GM12872 (cell line): ENCODE data around the gene PPP3CA.

Experiments
- TF ChIP-seq, protein P1 (sequence below): IDR thresholded peaks from 3 replicates; pipeline ENCODE4 v1.5.1; 2011; ENCODE audit warnings: low read depth, mild to moderate bottlenecking, low read length, moderate library complexity; ENCODE audit not compliant: insufficient read depth

The PPP3CA gene

DNA sequence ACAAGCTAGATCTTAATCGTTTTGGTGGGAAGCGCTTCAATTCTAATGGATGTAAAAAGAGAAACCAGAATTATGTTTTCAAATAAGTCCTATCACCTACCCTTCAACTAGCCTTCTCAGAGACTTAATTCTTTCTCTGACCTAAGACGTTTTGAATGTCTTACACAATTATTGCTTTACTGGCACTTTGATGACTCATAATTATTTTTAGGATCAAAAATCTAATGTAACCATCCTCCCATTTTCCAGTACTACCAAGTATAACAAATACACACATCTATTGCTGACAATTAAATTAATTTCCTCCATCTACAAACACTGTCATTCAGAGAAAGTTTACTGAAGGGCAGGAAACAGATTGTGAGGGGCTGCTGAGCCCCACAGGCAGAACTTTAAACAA, 108.6 kb downstream of the PPP3CA start:
- TF ChIP-seq, protein P1, sequence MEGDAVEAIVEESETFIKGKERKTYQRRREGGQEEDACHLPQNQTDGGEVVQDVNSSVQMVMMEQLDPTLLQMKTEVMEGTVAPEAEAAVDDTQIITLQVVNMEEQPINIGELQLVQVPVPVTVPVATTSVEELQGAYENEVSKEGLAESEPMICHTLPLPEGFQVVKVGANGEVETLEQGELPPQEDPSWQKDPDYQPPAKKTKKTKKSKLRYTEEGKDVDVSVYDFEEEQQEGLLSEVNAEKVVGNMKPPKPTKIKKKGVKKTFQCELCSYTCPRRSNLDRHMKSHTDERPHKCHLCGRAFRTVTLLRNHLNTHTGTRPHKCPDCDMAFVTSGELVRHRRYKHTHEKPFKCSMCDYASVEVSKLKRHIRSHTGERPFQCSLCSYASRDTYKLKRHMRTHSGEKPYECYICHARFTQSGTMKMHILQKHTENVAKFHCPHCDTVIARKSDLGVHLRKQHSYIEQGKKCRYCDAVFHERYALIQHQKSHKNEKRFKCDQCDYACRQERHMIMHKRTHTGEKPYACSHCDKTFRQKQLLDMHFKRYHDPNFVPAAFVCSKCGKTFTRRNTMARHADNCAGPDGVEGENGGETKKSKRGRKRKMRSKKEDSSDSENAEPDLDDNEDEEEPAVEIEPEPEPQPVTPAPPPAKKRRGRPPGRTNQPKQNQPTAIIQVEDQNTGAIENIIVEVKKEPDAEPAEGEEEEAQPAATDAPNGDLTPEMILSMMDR: no peak

DNA sequence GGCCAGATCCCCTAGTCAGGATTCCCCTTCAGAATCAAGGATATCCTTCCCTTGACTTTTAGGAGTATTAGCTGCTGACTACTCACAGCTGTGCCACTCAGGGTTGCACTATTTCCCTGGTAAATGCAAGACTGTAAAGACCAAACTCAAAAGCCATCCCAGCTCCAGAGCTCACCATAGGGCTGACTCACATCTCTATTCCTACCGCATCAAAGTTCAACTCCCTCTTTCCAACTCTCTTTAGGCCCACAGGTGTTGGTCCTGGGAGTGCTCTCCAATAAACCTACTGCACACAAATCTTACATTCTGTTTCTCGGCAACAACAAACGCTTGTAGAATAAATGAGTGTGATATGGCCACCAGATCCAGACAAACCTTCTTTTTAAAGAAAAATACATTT, 109.6 kb downstream of the PPP3CA start:
- TF ChIP-seq, protein P1: no peak

DNA sequence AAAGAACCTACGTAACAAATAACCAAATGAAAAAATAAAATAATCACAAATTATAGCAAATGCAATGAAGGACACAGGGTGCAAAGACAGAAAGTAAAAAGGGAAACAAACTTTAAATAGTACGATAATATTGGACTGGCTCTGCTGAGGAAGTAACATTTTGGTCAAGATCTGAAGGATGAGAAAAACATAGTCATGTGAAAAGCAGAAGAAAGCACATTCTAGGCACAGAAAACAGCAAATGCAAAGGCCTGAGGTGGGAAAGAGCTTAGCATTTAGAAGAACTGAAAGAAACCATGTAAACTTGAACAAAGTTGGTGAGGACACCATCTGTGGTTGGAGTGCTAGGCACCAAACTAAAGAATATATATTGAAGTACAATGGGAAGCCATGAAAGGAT, 111.2 kb downstream of the PPP3CA start:
- TF ChIP-seq, protein P1: no peak

DNA sequence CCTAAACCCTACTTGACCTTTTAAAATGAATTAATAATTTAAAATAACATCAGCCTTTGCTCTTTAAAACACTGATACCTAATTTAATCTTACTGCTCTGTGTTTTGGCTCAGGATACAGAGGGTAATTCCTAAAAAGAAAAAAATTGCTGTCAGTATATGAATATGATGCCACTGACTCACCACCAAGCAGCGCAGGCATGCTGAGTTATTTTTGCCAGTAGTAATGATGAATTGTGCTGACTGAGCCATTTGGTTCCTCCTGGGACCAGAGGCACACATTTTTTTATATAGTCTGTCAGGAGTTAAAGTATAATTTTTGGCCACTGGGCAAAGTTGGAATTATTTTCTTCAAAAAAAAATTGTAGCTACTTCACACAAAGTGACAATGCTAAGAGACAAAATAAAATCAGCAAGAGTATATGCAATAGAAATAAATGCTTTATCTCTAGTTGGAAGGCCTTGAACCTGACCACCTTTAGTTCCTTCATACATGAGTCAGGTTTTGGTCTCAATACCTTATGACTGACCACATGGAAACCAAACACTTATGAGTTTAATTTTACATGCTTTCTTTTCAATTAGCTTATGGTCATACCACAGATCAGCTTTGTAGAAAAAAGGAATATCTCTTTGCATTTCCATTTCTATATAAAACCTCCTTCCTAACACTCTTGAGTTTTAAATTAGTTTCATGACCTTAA, 115.1 kb downstream of the PPP3CA start:
- TF ChIP-seq, protein P1: no peak

DNA sequence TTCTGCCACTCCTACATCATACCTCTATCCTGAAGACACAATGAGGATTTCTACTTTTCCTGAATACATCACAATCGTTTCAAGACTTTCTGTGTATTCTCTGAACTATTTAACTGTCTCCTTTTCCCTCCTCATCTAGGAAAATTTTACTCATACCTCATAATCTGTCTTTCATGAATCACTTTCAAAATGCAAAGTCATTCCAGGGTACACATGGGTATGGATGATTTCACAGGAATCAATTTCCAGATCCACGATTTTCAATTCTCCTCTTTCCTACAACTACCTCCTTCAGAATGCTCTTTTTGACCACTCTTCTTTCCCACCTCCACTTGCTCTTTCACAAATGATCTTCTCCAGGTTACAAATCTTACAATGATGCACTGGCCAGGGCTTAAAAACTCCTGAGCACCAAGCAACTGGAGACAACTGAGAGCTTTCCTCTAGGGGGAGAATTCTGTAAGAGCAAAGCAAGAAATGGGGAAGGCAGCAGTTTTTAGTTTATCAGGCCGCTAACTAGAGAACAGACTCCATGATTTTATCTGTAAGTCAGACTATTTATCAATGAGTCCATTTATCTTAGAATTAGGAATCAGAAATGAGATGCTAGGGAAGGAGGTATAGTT, 116.4 kb downstream of the PPP3CA start:
- TF ChIP-seq, protein P1: no peak

DNA sequence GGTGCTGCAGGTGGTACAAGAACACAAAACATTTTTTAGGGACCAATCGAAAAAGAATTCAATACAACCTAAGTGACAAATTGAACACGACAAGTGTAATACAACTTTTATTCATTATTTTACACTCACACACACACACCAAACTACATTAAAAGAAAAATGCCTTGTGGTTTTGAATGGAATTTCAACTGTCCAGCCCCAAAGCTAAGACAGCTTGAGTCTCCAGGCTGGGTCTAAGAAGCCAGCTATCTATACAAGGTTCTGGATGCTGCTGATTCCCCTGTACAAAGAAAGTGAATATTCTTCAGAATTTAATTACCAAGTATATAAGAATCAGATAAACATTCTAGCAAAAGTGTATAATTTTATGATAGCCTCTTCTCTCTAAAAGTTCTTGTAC, 118.2 kb downstream of the PPP3CA start:
- TF ChIP-seq, protein P1: no peak

DNA sequence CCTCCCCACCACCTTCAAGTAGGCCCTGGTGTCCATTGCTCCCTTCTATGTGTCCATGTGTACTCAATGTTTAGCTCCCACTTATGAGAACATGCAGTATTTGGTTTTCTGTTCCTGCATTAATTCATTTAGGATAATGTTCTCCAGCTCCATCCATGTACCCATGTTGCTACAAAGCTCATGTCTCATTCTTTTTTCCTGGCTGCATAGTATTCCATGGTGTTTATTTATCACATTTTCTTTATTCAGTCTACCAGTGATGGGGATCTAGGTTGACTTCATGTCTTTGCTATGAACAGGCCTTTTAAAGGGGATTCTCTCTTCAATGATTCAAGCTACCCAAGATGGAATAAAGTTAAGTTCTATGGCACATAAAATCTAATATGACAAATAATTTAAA, 119.6 kb downstream of the PPP3CA start:
- TF ChIP-seq, protein P1: no peak
